Neural cell (in vitro differentiated cells): ENCODE results near the gene SLBP. TPM values are rescaled to one million over a fixed set of nuclear protein-coding genes. Genes with fewer than 3 reads are reported as not detected.

Source experiments
- H2AFZ ChIP-seq: fragments of 200-600, 300-800 bp; sonication (generic), shearing (Covaris generic); 2 replicates; pipeline ENCODE4 v1.6.0; 2014; ENCODE audit warnings: low read depth, mild to moderate bottlenecking, antibody characterized with exemption, low read length, moderate library complexity
- H3F3A ChIP-seq: fragments of 200-600 bp; shearing (Covaris generic); 2 replicates; pipeline ENCODE4 v1.6.1; 2016; ENCODE audit warnings: mild to moderate bottlenecking, moderate library complexity, mixed read lengths, antibody characterized with exemption, low read length; ENCODE audit not compliant: insufficient read depth, poor library complexity, severe bottlenecking
- H3K27ac ChIP-seq: fragments of 200-600, 300-800 bp; sonication (generic), shearing (Covaris generic); 2 replicates; pipeline ENCODE4 v1.5.1; 2014; ENCODE audit warnings: mild to moderate bottlenecking, low read length, moderate library complexity
- H3K27me3 ChIP-seq: fragments of 300-800, 200-600 bp; sonication (generic), shearing (Covaris generic); 2 replicates; pipeline ENCODE4 v1.6.0; 2014; ENCODE audit warnings: mild to moderate bottlenecking, low read depth, low read length, moderate library complexity; ENCODE audit not compliant: insufficient read depth
- H3K36me3 ChIP-seq: fragments of 300-800, 200-600 bp; sonication (generic), shearing (Covaris generic); 2 replicates; pipeline ENCODE4 v1.5.1; 2014; ENCODE audit warnings: mild to moderate bottlenecking, antibody characterized with exemption, low read length, moderate library complexity; ENCODE audit not compliant: insufficient read depth
- H3K4me2 ChIP-seq: fragments of 300-800, 200-600 bp; sonication (generic), shearing (Covaris generic); 2 replicates; pipeline ENCODE4 v1.6.0; 2014; ENCODE audit warnings: mild to moderate bottlenecking, low read length
- H3K4me3 ChIP-seq: fragments of 300-800, 200-600 bp; sonication (generic), shearing (Covaris generic); 2 replicates; pipeline ENCODE4 v1.5.1; 2014; ENCODE audit warnings: mild to moderate bottlenecking, low read length, moderate library complexity
- H3K79me2 ChIP-seq: fragments of 200-600 bp; shearing (Covaris generic); replicated peaks from 2 replicates; pipeline ENCODE4 v1.6.0; 2014; ENCODE audit warnings: mild to moderate bottlenecking, low read length, moderate library complexity; ENCODE audit not compliant: insufficient read depth
- H3K9ac ChIP-seq: fragments of 300-800, 200-600 bp; sonication (generic), shearing (Covaris generic); 2 replicates; pipeline ENCODE4 v1.6.1; 2016; ENCODE audit warnings: mild to moderate bottlenecking, low read length, mixed read lengths
- H3K9me2 ChIP-seq: fragments of 200-600 bp; shearing (Covaris generic); 2 replicates; pipeline ENCODE4 v1.6.1; 2016; ENCODE audit warnings: mild to moderate bottlenecking, low read length, mixed read lengths; ENCODE audit not compliant: insufficient read depth
- H3K9me3 ChIP-seq: fragments of 200-600, 300-800 bp; sonication (generic), shearing (Covaris generic); 2 replicates; pipeline ENCODE4 v1.6.1; 2016; ENCODE audit warnings: mild to moderate bottlenecking, mixed run types, low read length, moderate library complexity, mixed read lengths
- H4K20me1 ChIP-seq: fragments of 200-600 bp; shearing (Covaris generic); 2 replicates; pipeline ENCODE4 v1.6.1; 2016; ENCODE audit warnings: mild to moderate bottlenecking, mixed run types; ENCODE audit not compliant: insufficient read depth
- EP300 ChIP-seq: fragments of 450-650 bp; conservative IDR thresholded peaks from 2 replicates; pipeline ENCODE4 v1.6.1; 2014; ENCODE audit warnings: antibody characterized with exemption, mild to moderate bottlenecking, moderate library complexity; ENCODE audit not compliant: poor library complexity, severe bottlenecking
- EZH2 ChIP-seq: fragments of 200-600, 300-800 bp; shearing (Covaris generic), sonication (generic); IDR thresholded peaks from 2 replicates; pipeline ENCODE4 v1.6.1; 2014; ENCODE audit warnings: antibody characterized with exemption, low read length, borderline replicate concordance, mild to moderate bottlenecking; ENCODE audit not compliant: insufficient read depth, poor library complexity, severe bottlenecking
- MXI1 ChIP-seq: fragments of 450-650 bp; conservative IDR thresholded peaks from 2 replicates; pipeline ENCODE4 v1.6.1; 2014; ENCODE audit warnings: antibody characterized with exemption, mild to moderate bottlenecking; ENCODE audit not compliant: poor library complexity, severe bottlenecking
- POLR2AphosphoS5 ChIP-seq: IDR thresholded peaks from 2 replicates; pipeline ENCODE4 v1.6.1; 2012
- RAD21 ChIP-seq: fragments of 450-650 bp; conservative IDR thresholded peaks from 2 replicates; pipeline ENCODE4 v1.6.1; 2014; ENCODE audit warnings: antibody characterized with exemption, mild to moderate bottlenecking, moderate library complexity
- SMC3 ChIP-seq: fragments of 450-650 bp; conservative IDR thresholded peaks from 2 replicates; pipeline ENCODE4 v1.6.1; 2014; ENCODE audit warnings: antibody characterized with exemption, mild to moderate bottlenecking, moderate library complexity; ENCODE audit not compliant: poor library complexity
- TAF1 ChIP-seq: IDR thresholded peaks from 2 replicates; pipeline ENCODE4 v1.6.1; 2012; ENCODE audit warnings: low read depth
- polyA plus RNA-seq: library from polyadenylated mRNA; depleted of rRNA; stranded (reverse); fragments of >200 nt; gene quantifications from 2 replicates; pipeline ENCODE4 v1.2.3, GENCODE V29; 2014
- TF ChIP-seq, protein P1 (sequence below): fragments of 450-650 bp; IDR thresholded peaks from 2 replicates; pipeline ENCODE4 v1.5.1; 2014; ENCODE audit warnings: antibody characterized with exemption, mild to moderate bottlenecking, moderate library complexity; ENCODE audit not compliant: poor library complexity, severe bottlenecking
- TF ChIP-seq, protein P2 (sequence below): IDR thresholded peaks from 2 replicates; pipeline ENCODE4 v1.6.1; 2012; ENCODE audit warnings: borderline replicate concordance

SLBP gene
- polyA plus RNA-seq, 1 donor from 2014 or later, result 111 TPM

DNA sequence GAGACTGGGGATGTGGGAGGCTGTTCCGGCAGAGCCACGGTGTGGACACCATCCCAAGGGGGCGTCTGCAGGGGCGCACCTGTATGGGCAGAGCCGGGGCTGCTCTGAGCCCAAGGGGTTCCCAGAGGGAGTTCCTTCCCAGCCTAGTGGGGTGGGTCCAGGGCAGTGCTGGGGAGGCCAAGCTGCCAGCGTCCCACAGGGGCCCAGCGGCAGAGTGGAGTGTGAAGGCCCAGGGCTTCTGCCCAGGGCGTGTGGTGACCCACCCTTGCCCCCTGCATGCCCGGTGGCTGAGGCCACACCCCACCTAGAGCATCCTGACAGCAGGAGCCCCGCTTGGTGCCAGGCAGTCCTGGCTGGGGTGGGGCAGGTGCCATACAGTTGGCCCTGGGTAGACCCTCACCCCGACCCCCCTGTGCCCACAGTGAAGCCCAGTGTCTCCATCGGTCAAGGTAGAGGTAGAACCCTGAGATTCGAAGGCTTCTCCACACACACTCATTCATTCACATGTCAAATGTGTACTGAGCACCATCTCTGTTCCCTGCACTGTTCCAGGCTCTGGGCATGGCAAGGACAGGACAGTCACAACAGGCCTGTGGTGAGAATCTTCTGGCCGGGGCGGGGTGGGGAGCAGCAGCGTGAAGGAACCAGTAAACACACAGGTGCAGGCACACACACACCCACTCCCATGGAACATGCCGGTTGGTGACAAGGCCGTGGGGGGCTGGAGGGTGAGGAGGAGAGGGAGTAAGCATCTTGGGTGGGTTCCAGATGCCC lies 38.4 kb upstream of the SLBP start:
- no peak for TF ChIP-seq EP300
- no peak for TF ChIP-seq SMC3
- no peak for TF ChIP-seq MXI1
- TF ChIP-seq, protein P1, sequence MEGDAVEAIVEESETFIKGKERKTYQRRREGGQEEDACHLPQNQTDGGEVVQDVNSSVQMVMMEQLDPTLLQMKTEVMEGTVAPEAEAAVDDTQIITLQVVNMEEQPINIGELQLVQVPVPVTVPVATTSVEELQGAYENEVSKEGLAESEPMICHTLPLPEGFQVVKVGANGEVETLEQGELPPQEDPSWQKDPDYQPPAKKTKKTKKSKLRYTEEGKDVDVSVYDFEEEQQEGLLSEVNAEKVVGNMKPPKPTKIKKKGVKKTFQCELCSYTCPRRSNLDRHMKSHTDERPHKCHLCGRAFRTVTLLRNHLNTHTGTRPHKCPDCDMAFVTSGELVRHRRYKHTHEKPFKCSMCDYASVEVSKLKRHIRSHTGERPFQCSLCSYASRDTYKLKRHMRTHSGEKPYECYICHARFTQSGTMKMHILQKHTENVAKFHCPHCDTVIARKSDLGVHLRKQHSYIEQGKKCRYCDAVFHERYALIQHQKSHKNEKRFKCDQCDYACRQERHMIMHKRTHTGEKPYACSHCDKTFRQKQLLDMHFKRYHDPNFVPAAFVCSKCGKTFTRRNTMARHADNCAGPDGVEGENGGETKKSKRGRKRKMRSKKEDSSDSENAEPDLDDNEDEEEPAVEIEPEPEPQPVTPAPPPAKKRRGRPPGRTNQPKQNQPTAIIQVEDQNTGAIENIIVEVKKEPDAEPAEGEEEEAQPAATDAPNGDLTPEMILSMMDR, result no peak
- TF ChIP-seq, protein P2, sequence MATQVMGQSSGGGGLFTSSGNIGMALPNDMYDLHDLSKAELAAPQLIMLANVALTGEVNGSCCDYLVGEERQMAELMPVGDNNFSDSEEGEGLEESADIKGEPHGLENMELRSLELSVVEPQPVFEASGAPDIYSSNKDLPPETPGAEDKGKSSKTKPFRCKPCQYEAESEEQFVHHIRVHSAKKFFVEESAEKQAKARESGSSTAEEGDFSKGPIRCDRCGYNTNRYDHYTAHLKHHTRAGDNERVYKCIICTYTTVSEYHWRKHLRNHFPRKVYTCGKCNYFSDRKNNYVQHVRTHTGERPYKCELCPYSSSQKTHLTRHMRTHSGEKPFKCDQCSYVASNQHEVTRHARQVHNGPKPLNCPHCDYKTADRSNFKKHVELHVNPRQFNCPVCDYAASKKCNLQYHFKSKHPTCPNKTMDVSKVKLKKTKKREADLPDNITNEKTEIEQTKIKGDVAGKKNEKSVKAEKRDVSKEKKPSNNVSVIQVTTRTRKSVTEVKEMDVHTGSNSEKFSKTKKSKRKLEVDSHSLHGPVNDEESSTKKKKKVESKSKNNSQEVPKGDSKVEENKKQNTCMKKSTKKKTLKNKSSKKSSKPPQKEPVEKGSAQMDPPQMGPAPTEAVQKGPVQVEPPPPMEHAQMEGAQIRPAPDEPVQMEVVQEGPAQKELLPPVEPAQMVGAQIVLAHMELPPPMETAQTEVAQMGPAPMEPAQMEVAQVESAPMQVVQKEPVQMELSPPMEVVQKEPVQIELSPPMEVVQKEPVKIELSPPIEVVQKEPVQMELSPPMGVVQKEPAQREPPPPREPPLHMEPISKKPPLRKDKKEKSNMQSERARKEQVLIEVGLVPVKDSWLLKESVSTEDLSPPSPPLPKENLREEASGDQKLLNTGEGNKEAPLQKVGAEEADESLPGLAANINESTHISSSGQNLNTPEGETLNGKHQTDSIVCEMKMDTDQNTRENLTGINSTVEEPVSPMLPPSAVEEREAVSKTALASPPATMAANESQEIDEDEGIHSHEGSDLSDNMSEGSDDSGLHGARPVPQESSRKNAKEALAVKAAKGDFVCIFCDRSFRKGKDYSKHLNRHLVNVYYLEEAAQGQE, result no peak
- no peak for TF ChIP-seq POLR2AphosphoS5
- no peak for TF ChIP-seq RAD21
- TF ChIP-seq EZH2, result no peak
- TF ChIP-seq TAF1, result no peak
- no peak overlapping the region for H3K4me3 ChIP-seq

DNA sequence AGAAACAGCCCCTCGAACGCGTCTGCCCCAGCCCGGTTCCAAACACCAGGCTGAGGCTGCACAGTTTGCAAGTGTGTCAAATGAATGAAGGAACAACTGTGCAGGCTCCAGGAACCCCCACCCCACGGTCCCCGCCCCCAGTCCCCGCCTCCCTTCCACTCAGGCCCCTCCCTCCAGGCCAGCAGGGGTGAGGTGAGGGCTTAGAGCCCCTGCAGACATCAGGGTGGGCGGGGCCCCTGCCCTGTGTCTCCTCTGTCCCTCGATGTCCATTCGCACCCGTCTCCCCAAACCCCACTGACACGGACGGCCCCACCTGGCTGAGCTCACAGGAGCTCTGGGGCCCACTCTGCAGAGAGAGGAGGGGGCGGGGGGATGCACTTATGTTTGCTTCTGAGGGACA lies 37.7 kb upstream of the SLBP start:
- no peaks in the 10 kb centered on the region for H3K9me3 ChIP-seq
- no peak overlapping the region for H3K9ac ChIP-seq
- no peaks in the 10 kb centered on the region for H3K79me2 ChIP-seq
- H3K36me3 ChIP-seq, result no peaks in the 10 kb centered on the region
- no peaks in the 10 kb centered on the region for H4K20me1 ChIP-seq
- H3K4me3 ChIP-seq, result no peak overlapping the region
- H3F3A ChIP-seq, result no peaks in the 10 kb centered on the region
- no peak overlapping the region for H2AFZ ChIP-seq
- no peaks in the 10 kb centered on the region for H3K27me3 ChIP-seq
- no peaks in the 10 kb centered on the region for H3K9me2 ChIP-seq
- H3K27ac ChIP-seq, result no peak overlapping the region
- no peak overlapping the region for H3K4me2 ChIP-seq
- TF ChIP-seq, protein P1, result no peak
- TF ChIP-seq SMC3 (no peak), MXI1 (no peak), RAD21 (no peak), TAF1 (no peak), EP300 (no peak), POLR2AphosphoS5 (no peak), EZH2 (no peak)
- TF ChIP-seq, protein P2, result no peak

More for the DNA sequence above, 38.4 kb upstream of the SLBP start:
- Histone ChIP-seq H3K4me2 (no peak overlapping the region), H3K27ac (no peak overlapping the region), H2AFZ (no peak overlapping the region), H3F3A (no peaks in the 10 kb centered on the region), H3K79me2 (no peaks in the 10 kb centered on the region), H3K9ac (no peak overlapping the region), H3K9me2 (no peaks in the 10 kb centered on the region), H4K20me1 (no peaks in the 10 kb centered on the region), H3K9me3 (no peaks in the 10 kb centered on the region), H3K27me3 (no peaks in the 10 kb centered on the region), H3K36me3 (no peaks in the 10 kb centered on the region)
